NCI-H2227 treated with DMSO at 0.1 percent for 48 hours (cell line): ENCODE measurements around the gene RBPJL.

ENCODE experiments used
- DNase-seq: peaks from one replicate; lab custom pipeline; 2025; lab: John Stamatoyannopoulos, UW

Gene RBPJL

GRCh38 chr20:45293041-45294002, 13.3 kb upstream of the RBPJL start:
- DNase-seq: peak; percentile 88

DNA sequence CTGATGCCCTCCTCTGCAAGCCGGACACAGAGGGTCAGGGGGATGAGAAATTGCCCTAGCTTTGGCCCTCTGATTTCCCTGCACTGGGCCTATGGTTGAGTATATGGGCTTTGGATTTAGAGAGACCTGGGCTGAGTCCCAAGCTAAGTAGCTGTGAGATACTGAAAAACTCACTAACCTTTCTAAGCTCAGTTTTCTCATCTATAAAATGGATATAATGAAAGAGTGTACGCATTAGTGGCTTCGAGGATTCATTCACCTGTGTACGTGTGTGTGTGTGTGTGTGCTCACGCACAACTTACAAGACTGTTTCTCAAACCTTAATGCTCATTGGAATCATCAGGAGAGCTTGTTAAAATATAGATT, 12.7 kb upstream of the RBPJL start:
- DNase-seq: no peak

DNA sequence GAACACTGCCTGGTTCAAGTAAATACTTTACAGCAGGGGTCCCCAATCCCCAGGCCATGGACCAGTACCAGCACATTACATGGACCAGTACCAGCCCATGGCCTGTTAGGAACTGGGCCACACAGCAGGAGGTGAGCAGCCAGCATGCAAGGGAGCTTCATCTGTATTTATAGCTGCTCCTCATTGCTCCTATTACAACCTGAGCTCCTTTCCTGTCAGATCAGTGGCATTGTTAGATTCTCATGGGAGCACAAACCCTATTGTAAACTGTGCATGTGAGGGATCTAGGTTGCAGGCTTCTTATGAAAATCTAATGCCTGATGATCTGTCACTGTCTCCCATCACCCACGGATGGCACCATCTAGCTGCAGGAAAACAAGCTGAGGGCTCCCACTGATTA, 12.0 kb upstream of the RBPJL start:
- no peak for DNase-seq

GRCh38 chr20:45297786-45298497, 8.7 kb upstream of the RBPJL start:
- no peak for DNase-seq

DNA sequence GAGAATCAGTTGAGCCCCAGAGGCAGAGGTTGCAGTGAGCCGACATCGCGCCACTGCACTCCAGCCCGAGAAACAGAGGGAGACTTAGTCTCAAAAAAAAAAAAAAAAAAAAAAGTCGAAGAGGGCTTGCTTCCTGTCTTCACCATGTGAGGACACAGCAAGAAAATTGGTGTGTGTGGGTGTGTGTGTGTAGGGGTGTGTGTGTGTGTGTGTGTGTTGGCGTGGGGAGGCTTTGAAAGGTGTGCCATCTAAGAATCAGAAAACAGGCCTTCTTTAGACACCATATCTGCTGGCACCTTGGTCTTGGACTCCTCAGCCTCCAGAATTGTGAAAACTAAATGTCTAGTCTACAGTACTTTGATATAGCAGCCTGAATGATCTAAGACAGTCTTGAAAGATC, 6.9 kb upstream of the RBPJL start:
- no peak for DNase-seq

DNA sequence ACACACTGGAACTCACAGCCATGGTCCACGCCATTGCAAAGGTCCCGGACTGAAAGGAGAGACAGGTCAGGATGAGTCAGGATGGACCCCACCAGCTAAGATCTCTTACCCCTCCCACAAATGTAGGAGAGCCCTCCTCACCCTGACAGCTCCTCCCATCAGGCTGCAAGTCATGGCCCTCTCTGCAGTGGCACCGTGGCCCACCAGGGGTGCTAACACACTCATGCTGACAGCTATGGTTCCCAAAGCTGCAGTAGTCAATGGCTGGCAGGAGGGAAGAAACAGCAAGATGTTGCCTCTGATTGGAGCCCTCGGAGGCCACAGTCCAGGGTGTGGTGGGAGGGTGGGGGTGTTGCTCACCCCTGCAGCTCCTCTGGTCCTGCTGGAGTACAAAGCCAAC, 5.7 kb upstream of the RBPJL start:
- no peak for DNase-seq

DNA sequence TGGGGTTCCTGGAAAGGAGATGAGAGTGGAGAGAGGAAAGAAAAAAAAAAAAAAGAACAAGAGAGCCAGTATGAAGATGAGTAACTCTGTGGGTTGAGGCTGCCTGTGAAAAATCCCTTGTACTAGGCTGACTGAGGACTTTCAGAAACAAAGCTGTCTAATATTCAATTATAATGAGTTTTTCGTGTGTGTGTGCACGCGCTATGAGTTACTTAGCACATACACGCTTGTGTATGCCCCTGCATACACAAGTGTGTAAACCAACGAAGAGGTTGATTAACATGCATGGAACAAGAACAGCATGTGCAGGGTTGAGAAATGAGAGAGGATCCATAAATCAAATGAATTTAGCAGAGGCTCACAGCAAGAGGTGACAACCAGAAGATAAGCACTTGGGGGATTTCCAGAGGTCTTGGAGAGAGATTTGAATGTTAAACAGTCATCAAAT, 4.8 kb upstream of the RBPJL start:
- DNase-seq: no peak

- DNase-seq: no peak
Observed at GRCh38 chr20:45303586-45304463, 2.8 kb upstream of the RBPJL start.

GRCh38 chr20:45304464-45304999, 2.1 kb upstream of the RBPJL start:
- DNase-seq: no peak

DNA sequence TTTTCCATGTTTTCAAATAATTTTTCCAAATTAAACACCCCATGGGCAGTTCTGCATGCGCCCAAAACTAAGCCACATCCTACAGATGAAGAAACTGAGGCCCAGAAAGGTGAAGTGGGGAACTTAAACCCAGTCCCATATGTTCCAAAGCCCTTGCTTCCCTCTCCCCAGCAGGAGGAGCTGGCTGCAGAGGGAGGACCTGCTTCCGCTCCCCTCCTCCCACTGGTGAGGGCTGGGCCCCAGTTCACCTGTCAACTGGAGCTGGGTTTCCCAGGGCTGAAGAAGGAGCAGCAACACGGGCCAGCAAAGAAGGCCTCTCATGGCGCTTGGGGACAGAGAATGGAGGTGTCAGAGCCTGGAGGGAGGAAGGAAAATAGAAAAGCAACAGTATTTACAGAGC, 1.4 kb upstream of the RBPJL start:
- DNase-seq: no peak

DNA sequence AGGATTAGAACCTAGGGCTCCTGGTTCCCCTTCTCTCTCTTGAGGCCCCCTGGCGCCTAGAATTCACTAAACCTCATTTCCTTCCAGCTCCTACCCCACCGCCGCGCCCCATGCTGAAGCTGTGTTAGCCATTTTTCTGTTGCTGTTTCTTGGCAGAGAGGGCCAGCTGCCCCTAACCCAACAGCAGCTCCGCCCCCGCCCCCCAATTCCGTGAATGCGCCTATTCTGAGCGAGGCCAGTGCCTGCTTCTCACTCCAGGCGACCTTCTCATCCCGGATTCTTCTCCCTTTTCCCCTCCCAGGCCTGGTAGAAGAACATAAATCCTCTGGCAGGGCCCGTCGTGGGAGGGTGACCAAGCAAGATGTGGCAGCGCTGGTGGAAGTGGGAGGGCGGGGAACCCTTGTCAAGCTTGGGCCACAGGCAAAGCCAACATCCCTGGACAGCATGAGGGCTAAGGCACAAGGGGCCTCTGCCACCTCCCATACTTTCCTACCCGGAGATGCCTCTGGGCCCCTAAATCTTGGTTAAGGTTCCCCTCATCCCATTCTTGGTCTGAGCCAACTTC, 518 bp downstream of the RBPJL start:
- no peak for DNase-seq

GRCh38 chr20:45308117-45308778, 1.6 kb downstream of the RBPJL start, which contains the start of gene MATN4:
Gene MATN4, minus strand, starts transcription at chr20:45308299. Its CDS starts 2,717 bp downstream, at chr20:45305582.
- no peak for DNase-seq

DNA sequence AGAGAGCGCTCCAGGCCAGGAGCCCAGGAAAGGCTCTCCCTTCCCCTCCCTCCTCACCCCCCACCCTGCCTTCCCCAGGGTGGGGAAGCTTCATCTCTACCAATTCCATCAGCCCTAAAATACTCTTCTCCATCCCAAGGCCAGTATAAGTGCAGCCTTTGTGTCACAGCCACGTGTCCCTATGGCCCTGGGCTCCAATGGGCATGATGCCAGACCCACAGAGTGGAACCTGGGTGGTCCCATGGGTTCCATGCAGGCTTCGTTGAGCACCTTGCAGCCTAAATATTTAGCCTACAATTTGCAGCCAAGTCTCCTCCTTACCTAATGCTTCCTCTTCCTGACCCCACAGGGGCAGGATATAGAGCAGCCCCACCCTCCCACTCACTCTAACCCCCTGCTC, 2.4 kb downstream of the RBPJL start:
- no peak for DNase-seq

DNA sequence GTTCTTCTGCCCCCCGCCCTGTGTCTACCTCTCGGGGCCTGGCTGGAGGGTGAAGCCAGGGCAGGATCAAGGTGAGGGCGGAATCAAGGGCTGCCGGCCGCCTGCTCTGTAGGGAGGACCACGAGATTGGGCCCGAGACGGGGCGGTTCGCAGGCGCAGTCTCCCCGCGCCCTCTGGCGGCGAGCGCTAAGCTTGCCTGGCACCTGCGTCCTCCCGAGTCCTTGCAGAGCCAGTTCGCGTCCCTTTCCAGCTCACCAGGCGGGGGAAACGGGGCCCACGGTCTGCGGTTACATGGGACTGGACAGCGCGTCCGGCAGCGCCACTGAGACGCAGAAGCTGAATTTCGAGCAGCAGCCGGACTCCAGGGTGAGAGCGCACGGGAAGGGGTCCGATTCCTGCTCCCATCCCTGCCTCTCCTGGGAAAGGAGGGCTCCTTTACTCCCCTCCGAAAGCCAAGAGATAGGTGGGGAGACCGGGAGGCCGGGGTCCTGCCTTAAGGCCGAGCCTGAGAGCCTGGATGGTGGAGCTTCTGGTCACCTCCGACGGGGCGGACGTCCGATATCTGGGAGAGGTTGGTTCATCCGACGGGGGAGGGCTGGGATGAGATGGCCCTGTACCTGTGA, 5.1 kb downstream of the RBPJL start:
- DNase-seq: peak; percentile 13

DNA sequence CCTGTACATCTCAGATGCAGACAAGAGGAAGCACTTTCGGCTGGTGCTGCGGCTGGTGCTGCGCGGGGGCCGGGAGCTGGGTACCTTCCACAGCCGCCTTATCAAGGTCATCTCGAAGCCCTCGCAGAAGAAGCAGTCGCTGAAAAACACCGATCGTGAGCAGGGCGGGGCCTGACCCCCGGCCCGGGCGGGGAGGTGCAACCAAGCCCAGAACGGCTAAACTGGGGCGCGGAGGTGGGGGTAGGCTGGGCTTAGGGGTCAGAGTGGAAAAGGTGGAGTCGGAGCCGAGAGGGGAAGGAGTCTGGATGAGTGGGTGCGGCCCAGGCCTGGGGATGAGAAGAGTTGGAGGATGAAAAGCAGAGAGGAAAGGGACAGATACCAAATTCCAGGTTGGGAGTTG, 5.6 kb downstream of the RBPJL start:
- DNase-seq: no peak

DNA sequence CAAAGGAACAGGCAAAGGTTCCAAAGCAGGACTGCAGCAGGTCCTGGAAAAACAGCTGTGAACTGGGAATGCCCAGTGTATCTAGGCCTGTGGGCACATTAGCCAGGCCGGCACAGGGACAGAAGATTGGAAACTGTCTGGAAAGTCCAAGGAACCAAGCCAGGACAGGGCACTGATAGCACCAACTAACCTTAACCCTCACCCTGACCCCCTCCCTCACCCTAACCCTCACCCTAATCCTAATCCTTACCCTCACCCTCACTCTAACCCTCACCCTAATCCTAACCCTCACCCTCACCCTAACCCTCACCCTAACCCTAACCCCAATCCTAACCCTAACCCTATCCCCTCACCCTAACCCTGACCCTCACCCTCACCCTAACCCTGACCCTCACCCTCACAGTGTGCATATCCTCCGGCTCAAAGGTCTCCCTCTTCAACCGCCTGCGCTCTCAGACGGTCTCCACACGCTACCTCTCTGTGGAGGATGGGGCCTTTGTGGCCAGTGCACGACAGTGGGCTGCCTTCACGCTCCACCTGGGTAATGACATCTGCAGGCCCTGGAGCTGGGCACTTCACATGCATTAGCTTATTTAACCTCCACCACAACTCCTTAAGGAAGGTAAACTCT, 6.5 kb downstream of the RBPJL start:
- no peak for DNase-seq

DNA sequence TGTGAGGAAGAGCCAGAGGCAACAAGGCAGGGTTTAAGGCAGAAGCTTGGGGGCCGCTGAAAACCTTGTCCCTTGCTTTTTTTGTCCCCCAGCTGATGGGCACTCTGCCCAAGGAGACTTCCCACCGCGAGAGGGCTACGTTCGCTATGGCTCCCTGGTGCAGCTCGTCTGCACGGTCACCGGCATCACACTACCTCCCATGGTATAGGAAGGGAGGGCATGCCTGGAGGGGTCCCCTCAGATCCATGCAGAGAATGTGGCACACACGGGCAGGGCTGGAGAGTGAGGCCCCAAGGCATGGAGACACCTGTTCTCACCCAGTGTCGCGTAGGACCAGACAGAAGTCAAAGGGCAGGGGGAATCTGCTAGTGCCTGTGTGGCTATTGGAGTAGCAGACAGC, 7.3 kb downstream of the RBPJL start:
- DNase-seq: no peak

DNA sequence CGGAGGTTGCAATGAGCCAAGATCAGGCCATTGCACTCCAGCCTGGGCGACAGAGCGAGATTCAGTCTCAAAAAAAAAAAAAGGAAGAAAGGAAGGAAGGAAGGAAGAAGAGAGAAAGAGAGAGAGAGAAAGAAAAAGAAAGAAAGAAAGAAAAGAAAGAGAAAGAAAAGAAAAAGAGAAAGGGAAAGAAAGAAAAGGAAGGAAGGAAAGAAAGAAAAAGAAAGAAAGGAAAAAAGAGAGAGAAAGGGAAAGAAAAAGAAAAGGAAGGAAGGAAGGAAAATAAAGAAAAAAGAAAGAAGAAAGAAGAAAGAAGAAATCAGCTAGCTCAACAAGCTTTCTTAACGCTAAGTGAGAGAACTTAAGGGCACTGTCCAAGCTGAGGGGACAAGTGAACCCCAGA, 9.0 kb downstream of the RBPJL start:
- no peak for DNase-seq

- DNase-seq: no peak
Observed at GRCh38 chr20:45316150-45317080, 9.8 kb downstream of the RBPJL start.
